Ecto neural progenitor cell (in vitro differentiated cells): ENCODE measurements around the gene VPS8.

ENCODE experiments used
- DNase-seq: peaks from one replicate; pipeline ENCODE4 v3.0.0-alpha.2; 2018; ENCODE audit warnings: low spot score

VPS8 gene

DNA sequence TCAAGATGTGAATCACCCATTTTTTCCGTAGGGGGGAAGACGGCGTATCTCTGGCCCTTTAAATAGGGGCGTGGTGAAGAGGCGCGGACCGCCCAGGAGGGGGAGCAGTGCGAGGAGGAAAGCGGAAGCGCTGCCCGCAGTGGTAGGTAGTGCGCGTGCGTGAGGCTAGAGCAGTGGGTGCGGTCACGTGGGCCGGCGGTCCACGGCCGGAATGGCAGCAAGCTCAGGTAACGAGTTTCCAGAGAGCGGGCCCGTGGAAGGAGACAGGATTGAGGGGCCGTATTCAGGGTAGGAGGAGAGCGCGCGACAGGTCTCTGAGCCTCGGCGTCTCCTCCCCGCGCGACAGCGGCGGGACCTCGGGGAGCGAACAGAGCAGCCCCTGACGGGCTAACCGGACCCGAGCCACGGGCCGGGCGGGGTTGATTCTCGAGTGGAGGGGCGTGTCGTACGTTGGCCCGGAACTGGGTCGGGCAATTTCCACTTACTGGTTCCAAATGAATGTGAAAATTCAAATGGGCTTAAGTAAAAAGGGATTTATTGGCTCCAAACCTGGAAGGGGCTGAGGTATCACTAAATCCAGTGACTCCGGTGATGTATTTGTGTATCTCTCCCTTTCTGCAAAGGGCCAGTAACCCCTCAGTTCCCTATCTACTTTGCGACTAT lies at the start of gene VPS8:
Gene VPS8 (plus strand): TSS at position 168 of the 663 bp plus-strand sequence. CDS start 12,467 bp downstream, outside the sequence.
- DNase-seq: peak; percentile 95

- DNase-seq: no peak
Observed at GRCh38 chr3:184764191-184764590, 47.8 kb upstream of the VPS8 start.

- DNase-seq: no peak
Observed at GRCh38 chr3:184765047-184765729, 46.8 kb upstream of the VPS8 start.

DNA sequence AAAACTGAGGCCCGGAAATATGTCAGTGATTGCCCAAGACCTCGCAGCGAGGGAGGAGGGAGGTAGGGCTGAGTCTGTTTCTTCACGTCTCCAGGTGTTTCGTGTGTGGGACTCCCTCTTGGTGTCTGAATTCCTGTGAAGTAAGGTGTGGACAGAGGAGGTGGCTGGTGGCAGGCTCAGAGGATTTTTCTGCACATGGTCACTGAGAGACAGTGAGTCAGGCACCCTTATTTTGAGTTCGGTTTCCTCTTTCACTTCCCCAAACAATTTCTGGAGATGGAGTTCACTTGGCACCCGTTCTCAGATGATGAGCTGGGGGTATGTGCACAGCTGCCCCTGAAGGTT lies 46.3 kb upstream of the VPS8 start:
- DNase-seq: no peak

GRCh38 chr3:184766555-184767261 lies 45.3 kb upstream of the VPS8 start:
- DNase-seq: no peak

DNA sequence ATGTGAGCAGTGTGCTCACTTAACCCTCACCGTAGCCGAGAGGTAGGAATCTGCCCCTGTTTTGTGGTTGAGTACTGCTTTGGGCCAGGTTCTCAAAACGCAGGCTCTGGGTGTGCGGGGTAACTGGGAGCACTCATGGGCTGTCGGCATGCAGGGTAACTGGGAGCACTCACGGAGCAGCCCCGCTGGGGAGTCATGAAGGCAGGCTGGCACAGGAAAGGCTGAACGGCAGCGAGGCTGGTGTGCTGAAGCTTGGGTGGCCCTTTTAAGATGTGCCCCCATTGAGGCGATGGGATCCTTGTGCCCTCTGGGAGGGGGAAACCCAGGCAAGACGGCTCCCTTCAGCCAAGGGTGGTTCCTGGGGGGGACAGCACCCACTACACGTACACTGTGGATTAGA lies 44.6 kb upstream of the VPS8 start:
- no peak for DNase-seq

DNA sequence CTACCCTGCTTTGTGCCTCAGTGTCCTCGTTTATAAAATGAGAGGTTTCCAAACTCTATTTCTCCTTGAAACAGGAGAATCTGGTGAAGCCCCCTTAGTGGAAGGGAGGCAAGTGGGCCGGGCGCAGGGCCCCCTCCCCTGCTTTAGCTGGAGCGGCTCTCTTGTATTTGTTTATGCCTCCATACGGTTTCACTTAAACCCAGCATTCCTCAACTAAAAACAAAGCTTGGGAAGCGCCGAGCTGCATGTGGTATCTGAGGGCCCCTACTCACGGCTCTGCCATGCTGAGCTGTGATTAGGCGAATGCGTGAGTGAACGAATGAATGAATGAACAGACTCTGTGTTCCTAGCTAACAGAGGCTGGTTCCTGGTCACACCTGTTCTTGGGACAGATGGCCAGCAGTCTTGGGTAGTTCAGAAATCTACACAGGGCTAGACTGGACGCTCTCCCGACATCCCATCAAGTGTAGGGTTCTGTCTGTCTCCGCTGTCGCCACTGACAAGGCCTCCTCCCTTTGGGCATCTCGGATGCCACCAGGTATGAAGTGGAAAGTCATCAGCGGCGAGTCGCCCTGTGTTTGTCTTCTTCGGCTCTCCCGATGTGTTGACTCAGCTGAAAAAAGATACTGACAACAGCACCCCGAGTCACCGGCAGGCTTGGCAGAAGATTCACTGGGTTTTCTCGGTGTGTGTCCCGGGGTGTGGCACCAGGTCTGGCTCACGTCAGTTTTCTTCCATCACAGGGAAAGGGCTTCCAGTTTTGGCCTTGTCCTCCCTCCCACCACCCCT lies 42.4 kb upstream of the VPS8 start:
- DNase-seq: no peak

GRCh38 chr3:184770541-184770940 lies 41.4 kb upstream of the VPS8 start:
- DNase-seq: no peak

DNA sequence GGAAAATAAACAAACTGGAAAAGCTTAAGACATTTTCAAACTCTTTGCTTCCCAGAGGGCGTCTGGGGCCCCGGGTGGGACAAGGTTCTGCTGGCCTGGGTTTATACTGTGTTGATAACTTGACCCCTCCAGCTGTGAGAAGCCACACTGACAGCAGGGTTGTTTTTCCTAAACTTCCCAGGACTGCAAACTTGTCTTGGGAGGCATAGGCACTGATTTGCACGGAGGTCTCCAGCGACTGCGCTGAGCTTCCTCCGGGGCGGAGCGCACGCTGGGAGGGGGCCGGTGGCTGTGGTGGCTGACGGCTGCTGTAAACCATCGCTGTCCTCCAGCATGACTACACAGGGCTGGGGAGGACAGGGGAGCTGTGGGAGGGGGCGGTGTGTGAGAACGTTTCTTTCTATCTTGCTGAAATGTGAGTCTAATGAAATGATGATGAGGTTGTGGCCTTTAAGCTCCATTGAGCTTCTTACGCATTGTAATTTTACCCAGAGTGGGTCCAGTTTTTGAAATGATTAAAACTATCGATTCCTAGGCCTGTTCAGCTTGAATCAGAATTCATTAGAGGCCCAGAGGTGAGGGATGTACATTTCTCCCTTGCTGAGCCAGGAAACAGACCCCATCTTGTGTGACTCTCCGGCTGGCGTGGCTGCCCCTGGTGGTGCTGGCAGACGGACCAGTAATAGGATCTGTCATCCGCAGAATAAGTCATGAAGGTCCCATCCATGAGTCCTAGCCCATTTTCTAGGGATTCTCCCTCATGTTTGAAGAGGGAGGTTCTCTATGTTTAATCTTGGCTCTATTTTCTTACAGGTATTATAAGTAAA lies 40.5 kb upstream of the VPS8 start:
- no peak for DNase-seq

- DNase-seq: no peak
Observed at GRCh38 chr3:184772667-184773272, 39.2 kb upstream of the VPS8 start.

DNA sequence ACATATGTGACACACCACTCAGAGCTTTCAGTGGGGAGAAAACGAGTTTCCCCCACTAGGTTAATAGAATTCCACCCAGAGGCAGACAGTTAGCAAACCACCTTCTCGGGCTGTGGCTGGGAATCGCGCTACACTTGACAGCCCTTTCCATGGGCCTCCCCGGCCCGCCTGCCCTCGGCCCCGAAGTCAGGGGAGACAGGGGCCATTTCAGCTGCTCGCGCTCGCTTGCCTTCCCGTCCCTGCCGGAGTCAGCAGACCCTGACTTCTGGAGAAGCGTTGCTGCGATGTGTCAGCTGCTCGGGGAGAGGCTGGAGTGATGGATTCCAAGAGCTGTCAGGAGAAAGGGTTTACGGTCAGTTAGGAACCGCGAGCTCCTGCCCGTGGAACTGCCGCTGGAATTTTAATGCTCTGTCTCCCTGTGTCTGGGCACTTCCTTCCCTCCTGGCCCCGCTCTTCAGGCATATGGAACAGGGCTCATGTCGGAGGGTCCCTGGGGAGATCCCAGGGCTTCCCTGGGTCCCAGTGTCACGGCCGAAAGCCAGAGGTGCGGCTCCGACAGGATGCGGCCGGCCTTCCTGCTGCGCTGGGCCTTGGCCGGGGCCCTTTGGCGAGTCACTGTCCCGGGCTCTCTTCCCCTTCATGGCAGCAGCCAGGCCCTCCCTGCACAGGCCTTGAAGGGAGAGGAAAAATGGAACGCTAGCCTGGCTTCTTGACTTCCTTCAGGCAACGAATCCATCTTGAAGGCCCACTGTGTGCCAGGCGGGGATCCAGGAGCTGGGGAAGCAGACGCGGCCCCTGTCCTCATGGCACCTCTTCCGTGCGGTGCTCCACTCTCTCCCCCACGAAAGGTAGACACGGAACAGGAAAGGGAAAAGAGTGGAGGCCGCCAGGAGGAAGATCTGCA lies 38.4 kb upstream of the VPS8 start:
- DNase-seq: no peak

DNA sequence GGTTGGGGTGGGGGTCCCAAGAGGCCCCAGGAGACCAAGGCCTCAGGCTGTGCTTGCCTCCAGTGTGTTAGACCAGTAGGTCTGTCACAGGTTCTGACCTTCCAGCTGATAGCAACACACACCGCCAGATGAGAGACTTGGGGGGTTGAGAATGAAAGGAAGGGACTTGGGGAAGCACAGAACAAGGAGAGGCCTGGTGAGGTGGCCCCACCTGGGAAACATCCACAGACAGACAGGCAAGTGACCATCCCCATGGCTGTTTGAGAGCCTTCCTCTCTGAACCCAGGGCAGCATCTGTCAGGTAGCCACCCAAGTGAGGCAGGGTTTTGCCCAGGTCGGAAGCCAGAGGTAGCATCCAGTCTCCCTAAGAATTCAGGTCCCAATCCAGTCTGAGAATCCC lies 35.0 kb upstream of the VPS8 start:
- DNase-seq: no peak

DNA sequence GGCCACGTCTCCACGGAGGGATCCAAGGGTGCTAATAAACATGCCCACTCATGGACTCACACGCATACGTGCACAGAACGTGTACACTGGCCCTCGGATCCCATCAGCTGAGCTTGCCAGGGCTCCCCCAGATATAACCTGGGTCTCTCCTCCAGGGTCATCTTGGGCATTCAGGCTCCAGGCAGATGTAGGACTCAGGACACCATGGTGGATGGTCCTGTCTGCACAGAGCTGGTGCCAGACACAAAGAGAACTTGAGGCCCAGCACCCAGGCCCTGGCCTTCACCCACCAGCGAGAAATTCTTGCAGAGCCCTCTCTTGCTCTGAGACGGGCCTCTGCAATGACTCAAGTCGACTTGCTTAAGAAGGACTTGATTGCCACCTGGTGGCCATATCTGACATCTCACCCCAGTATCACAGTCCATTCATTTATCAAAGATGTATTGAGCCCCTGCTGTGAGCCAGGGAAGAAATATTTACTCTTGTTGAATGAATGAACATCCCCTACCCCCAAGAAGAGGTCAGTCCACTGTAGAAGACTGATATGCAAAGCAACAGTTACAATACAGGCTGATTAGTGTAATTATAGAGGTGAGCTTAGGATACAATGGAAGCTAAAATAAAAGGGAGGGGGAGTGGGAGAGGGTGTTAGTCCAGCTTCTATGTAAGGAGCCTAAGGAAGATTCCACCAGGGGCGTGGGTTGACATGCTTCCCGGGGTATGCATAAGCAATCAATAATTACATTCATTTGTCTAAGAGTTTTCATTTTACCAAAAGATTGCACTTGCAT lies 34.2 kb upstream of the VPS8 start:
- DNase-seq: peak; percentile 84

- DNase-seq: no peak
Observed at GRCh38 chr3:184778426-184779332, 33.3 kb upstream of the VPS8 start.

DNA sequence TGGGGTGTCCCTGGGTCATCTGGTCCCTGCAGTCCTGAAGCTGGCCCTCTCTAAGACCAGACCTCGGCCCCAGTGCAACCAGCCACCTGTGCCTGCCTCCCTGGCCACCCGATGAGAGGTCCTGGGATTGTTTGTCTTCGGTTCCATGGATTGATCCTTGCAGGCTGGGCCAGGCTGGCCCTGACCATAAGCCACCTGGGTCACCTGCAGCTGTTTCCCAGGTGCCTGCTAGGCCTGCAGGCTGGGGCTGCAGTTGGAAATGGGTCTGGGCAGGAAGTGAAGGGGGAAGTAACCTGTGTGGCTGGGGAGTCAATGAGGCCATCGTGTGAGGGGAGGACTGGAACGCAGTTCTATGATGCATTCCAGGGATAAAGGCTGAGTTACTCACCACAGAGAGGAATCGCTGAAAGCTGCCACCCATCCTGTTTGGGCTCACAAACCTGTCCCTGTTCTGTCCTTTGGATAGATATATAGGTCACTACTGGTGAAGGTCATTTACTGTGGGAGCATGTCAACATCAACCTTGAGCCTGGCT lies 30.9 kb upstream of the VPS8 start:
- no peak for DNase-seq

DNA sequence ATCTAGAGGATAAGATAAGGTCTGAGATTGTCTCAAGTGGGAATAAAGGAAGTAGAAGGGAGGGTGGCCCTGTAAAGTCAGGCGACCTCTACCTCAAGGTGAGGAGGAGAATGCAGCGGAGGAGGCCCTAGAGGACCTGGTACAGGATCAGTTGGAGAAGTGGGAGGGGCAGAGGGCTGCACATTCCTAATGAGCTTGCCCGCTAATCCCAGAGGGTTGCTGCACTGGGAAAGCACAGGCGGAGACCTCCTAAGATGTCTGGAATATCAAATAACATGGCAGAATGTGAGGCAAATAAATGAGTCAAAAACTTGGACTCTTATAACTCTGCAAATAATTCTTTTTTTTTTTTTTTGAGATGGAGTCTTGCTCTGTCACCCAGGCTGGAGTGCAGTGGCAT lies 30.2 kb upstream of the VPS8 start:
- DNase-seq: no peak

DNA sequence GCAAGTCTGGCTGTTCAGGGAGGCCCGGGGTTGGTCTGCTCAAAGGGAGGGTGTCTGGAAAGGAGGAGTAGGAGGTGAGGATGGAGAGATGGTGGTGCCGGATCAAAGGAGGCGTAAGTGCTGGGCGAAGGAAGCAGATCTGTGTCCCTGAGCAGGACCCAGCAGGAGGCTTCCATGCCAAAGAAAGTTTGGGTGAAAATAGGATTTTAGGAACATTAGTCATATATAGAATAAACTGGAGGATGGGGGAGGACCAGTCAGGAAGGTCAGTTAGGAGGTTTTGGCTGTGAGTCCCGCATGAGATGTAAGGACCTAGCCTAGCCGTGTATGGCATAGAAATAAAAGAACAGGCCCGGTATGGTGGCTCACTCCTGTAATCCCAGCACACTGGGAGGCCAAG lies 28.6 kb upstream of the VPS8 start:
- DNase-seq: no peak
